Uterus (tissue), 2 donors: ENCODE data around the gene HEY2.

Experiments
- POLR2A ChIP-seq, 2 donors: fragments of 450-650 bp; IDR thresholded peaks; one replicate each; pipeline ENCODE4 v1.6.1; 2016; ENCODE audit warnings: antibody characterized with exemption in 2 of 2, mild to moderate bottlenecking in 1 of 2, moderate library complexity in 1 of 2
- TF ChIP-seq, protein P1 (sequence below), 4 experiments: fragments of 200-600 bp in 2 of 4; fragments of 450-650 bp in 2 of 4; sonication (generic) in 2 of 4; IDR thresholded peaks; one replicate each; pipeline ENCODE4 v1.5.1; 2016 to 2019; ENCODE audit warnings: antibody characterized with exemption in 4 of 4, mild to moderate bottlenecking in 2 of 4, moderate library complexity in 1 of 4

DNA sequence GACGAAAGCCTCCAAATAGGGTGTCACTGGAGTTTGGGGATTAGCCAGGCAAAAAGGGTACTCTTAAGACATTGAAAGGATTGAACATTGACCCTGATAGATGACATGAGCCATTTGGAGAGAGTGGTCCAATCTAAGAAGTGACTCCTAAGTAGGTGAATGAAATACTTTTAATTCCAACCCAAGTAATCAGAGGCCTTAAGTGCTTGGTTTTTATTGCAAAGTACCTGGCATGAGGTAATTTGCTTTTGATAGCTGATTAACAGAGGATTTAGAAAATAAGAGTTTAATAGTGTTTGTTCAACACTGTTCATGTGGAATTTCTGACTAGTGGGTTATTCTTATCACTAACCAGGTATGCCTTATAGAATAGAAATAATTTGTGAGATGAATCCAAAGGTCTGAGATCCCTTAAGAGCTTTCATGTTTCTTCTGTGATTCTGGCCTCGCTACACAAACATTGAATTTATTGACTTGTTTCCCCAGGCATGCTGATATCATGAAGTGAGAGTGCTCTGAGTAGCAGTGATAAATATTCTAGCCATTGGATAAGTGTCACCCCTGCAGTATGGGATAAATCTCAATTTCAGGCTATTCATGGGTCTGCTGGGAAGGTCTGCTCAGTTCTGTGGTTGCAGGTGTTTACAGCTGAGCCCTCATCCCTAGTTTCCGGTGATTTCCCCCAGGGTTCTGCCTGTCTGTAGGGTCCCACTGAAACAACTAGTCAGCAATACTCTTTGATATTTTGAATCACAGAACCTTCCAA is 47.9 kb downstream of the HEY2 start:
- TF ChIP-seq, protein P1, sequence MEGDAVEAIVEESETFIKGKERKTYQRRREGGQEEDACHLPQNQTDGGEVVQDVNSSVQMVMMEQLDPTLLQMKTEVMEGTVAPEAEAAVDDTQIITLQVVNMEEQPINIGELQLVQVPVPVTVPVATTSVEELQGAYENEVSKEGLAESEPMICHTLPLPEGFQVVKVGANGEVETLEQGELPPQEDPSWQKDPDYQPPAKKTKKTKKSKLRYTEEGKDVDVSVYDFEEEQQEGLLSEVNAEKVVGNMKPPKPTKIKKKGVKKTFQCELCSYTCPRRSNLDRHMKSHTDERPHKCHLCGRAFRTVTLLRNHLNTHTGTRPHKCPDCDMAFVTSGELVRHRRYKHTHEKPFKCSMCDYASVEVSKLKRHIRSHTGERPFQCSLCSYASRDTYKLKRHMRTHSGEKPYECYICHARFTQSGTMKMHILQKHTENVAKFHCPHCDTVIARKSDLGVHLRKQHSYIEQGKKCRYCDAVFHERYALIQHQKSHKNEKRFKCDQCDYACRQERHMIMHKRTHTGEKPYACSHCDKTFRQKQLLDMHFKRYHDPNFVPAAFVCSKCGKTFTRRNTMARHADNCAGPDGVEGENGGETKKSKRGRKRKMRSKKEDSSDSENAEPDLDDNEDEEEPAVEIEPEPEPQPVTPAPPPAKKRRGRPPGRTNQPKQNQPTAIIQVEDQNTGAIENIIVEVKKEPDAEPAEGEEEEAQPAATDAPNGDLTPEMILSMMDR (IDR thresholded peaks at IDR 0.05), result no peak
- TF ChIP-seq POLR2A (IDR thresholded peaks at IDR 0.05), result no peak
